GM12874 (cell line): ENCODE results near the gene SUPT4H1.

Source experiments
- TF ChIP-seq, protein P1 (sequence below): IDR thresholded peaks from 2 replicates; pipeline ENCODE4 v1.5.1; 2011; ENCODE audit warnings: low read depth, mild to moderate bottlenecking, control low read depth, low read length, moderate library complexity; ENCODE audit not compliant: insufficient read depth

The SUPT4H1 gene

DNA sequence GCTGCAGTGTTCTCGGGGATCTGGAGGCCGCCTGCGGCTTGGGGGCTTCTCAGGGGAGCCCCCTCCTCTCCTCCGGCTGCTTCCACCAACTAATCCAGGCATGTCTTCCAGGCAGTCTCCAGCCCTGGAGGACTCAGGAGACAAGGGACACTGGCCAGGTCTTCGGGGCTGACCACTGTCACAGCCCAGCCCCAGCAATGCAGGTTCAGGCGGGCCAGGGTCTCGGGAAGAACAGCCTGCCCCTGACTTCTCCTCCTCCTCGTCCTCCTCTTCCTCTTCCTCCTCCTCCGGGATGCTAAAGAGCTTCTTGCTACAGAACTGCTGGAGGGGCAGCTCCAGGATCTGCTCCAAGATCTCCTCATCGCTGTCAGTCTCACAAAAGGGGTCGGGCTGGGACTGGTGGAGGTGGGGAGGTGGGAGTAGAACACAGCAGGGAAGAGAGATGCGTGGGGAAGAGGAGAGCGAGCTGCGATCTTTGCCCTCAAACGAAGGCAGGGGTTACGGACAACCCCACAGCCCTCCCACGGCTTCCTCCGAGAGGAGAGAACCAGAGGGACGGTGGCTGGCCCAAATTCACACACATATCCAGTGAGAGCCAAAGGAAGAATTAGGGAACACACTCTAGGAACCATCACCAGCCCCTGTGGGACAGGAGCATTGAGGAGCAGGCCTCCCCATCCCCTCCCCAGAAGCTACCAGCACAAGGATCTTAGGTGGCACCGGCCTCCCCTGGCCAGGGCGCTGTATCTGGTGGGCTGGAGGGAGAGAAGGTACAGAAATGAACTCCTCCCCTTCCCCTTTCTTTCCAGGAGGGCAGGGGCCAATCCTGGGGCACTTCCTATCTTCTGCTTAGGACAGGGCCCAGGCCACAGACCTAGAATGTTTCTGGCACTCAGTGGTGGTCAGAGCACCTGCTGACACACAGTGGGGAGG is 42.8 kb downstream of the SUPT4H1 start:
- TF ChIP-seq, protein P1, sequence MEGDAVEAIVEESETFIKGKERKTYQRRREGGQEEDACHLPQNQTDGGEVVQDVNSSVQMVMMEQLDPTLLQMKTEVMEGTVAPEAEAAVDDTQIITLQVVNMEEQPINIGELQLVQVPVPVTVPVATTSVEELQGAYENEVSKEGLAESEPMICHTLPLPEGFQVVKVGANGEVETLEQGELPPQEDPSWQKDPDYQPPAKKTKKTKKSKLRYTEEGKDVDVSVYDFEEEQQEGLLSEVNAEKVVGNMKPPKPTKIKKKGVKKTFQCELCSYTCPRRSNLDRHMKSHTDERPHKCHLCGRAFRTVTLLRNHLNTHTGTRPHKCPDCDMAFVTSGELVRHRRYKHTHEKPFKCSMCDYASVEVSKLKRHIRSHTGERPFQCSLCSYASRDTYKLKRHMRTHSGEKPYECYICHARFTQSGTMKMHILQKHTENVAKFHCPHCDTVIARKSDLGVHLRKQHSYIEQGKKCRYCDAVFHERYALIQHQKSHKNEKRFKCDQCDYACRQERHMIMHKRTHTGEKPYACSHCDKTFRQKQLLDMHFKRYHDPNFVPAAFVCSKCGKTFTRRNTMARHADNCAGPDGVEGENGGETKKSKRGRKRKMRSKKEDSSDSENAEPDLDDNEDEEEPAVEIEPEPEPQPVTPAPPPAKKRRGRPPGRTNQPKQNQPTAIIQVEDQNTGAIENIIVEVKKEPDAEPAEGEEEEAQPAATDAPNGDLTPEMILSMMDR: no peak

DNA sequence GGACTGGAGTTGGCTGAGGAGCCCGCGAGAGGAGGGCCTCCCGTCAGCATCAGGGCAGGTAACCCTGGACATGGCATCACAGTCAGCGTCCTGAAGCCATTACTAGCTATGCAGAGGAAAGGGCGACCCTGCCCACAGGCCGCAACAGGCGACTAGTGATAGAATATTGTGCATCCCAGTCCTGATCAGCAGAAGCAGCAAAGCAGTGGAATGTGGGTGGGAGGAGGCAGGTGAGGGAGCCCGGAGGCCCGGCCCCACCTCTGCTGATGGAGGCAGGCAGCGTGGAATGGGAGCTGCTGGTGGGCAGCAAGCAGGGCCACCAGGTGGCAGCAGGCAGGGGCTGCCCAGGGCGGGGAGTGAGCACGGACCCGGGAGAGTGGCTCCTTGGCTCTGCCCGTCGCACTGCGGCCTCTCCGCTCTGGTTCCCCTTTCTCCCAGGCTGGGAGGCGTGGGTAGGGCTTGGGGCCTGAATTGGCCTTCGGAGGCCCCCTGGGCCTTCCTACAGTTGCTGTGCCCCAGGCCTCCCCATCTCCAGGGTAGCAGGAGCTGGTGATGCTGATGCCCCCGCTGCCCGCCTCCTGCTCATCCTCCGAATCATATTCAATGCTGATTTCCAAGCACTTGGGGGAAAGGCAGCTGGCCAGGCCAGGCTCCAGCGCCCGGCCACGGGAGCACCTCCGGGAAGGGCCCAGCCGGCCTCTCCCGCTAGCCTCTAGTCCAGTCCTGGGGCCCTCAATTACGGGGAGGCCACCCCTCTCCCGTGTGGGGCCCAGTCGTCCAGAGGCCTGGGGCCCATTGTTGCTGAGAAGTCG is 43.6 kb downstream of the SUPT4H1 start:
- TF ChIP-seq, protein P1: 0 out of 2 replicates have a peak, but pooled peaks have one; percentile 8

DNA sequence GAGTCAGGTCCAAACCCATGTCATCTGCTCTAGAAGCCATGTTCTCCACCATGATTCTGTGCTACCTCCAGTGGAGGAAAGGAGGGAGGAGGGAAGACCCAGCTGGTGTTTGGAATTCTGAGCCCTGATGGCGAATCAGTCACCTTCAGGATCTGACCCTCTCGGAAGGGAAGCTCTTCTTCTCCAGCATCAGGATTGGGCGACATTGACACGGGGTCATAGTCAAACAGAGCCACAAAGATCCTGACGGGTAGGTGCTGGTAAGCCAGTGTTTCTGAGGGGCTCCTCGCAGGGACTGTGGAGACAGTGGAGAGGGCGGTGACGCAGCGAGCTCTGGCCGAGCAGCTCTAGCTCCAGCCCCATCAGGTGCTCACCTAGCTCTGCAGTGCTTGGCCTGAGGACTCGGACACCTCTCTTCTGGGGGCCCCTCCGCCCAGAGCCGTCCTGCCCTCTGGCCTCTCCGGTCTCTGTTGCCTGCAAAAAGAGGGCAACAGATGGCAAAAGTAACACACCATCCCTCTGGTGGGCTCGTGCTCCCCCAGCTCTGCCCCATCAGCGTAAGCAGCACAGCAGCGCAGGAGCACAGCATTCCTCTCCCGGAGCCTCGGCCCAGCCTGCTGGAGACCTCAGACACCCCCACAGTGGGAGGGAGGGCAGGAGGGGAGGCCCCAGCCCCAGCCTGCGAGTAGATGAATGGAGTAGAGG is 44.4 kb downstream of the SUPT4H1 start:
- TF ChIP-seq, protein P1: no peak

DNA sequence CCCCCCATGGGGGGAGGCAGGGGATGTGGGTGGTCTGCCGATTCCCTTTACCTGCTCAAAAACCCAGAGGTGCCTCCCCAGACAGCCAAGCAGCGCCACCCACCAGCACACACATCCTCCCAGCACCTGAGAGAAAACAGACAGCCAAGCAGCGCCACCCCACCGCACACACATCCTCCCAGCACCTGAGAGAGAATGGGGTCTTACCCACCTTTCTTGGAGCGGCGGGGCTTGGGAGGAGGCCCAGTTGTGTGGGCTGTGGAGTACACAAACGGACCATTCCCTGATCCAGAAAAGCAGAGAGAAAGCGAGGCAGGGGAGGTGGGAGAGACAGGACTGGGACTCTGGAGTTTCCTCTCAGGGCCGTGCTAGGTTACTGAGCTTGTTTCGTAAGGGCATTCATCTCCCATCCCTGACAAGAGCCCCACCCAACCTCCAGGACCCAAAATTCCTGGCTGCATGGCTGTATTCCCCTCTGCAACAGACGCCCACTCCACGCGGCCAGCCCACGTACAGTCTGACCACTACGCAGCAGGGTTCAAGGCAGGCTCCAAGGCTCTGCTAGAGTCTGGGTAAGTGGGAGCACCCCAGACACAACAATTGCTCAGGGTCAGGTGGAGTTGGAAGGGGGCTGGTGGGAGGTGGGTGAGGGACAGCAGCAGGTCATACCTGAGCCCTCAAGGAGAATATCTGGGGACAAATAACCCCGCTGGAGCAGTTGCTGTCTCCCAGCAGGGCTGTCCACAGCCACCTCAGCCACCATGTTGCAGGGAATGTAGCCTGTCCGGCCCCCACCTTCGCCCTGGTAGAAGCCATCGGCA is 45.7 kb downstream of the SUPT4H1 start:
- TF ChIP-seq, protein P1: no peak

DNA sequence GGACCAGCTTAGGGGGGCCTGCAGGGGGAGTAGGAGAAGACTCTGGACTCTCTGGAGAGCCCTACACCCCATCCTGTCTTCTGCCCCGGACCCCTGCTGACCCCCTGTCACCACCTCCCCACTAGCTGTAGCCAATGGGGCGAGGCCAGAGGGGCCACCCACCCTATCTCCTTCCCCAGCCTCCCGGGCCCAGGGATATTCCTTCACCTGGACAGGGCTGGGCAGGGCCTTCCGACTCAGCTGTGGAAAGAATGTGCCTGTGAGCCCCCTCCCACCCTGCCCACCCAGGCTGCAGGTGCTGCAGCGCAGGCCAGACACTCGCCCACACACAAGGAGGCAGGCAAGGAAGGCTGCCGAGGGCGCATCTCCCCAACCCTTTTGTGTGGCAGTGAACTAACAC is 46.4 kb downstream of the SUPT4H1 start:
- TF ChIP-seq, protein P1: no peak

- TF ChIP-seq, protein P1: no peak
Measured at GRCh38 chr17:58304750-58305486, 47.1 kb downstream of the SUPT4H1 start.
